HG03442 (cell line): Measurements from ENCODE around the gene PIGM.

ENCODE experiments used
- ATAC-seq: cut with Tn5 transposase; IDR thresholded peaks from one replicate; pipeline ENCODE4 v1.9.1; 2021; ENCODE audit warnings: mild to moderate bottlenecking, moderate library complexity; ENCODE audit not compliant: unreplicated experiment

Gene PIGM

GRCh38 chr1:160022330-160023310 lies 9.2 kb downstream of the PIGM start:
- no peak for ATAC-seq

GRCh38 chr1:160021376-160022074 lies 10.3 kb downstream of the PIGM start:
- ATAC-seq: no peak

- ATAC-seq: no peak
Observed at GRCh38 chr1:160020196-160020595, 11.6 kb downstream of the PIGM start.

GRCh38 chr1:160018900-160019299 lies 12.9 kb downstream of the PIGM start:
- ATAC-seq: no peak

GRCh38 chr1:160018347-160018746 lies 13.4 kb downstream of the PIGM start:
- no peak for ATAC-seq

- no peak for ATAC-seq
Observed at GRCh38 chr1:160017592-160017991, 14.2 kb downstream of the PIGM start.

GRCh38 chr1:160011781-160012180 lies 20.0 kb downstream of the PIGM start:
- ATAC-seq: no peak

- ATAC-seq: no peak
Observed at GRCh38 chr1:160009801-160010200, 22.0 kb downstream of the PIGM start.

GRCh38 chr1:160009081-160009480 lies 22.7 kb downstream of the PIGM start:
- ATAC-seq: no peak

- ATAC-seq: no peak
Observed at GRCh38 chr1:160007577-160008200, 24.1 kb downstream of the PIGM start.

GRCh38 chr1:160006312-160006940 lies 25.4 kb downstream of the PIGM start:
- peak; percentile 70 for ATAC-seq

GRCh38 chr1:160005070-160005469 lies 26.7 kb downstream of the PIGM start:
- no peak for ATAC-seq

GRCh38 chr1:160004425-160004824 lies 27.4 kb downstream of the PIGM start:
- no peak for ATAC-seq

GRCh38 chr1:160004001-160004400 lies 27.8 kb downstream of the PIGM start:
- ATAC-seq: no peak

GRCh38 chr1:160001440-160001839 lies 30.4 kb downstream of the PIGM start:
- ATAC-seq: no peak

- no peak for ATAC-seq
Observed at GRCh38 chr1:159999204-159999603, 32.6 kb downstream of the PIGM start.

GRCh38 chr1:159996653-159997052 lies 35.1 kb downstream of the PIGM start:
- no peak for ATAC-seq

- ATAC-seq: no peak
Observed at GRCh38 chr1:159994896-159995295, 36.9 kb downstream of the PIGM start.

- ATAC-seq: no peak
Observed at GRCh38 chr1:159993911-159994310, 37.9 kb downstream of the PIGM start.

- ATAC-seq: no peak
Observed at GRCh38 chr1:159992161-159992560, 39.6 kb downstream of the PIGM start.

GRCh38 chr1:159991513-159991912 lies 40.3 kb downstream of the PIGM start:
- no peak for ATAC-seq
